ENCODE data around the gene DIAPH3.

DIAPH3 gene

DNA sequence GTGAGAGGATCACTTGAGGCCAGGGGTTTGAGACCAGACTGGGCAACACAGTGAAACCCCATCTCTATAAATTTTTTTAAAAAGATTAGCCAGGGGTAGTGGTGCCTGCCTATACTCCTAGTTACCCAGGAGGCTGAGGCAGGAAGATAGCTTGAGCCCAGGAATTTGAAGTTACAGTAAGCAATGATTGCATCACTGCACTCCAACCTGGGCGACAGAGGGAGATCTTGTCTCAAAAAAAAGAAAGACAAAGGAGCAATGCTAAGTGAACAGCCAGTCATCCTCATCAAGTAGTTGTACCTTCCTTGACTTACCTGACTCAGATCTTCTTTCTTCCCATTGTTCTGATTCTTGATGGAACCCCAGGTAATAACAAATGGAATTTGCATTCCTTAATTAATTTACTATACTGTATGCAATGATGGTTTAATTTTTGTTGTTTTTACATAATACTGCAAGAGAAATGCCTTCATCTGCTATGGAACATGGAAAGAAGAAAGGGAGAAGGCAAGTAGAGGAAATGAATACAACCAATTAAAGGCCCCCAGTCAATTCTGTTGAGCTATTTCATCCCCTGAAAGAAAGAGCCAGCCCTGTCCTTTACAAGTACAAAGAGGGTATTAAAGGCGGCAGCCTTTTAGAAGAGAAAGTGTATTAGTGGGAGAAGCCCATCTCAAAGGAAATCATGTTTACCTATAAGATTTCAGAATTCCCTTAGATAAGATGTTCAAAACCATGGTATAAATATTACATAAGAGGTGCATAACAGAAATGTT, 316.7 kb downstream of the DIAPH3 start:
- DNase-seq: no peak

DNA sequence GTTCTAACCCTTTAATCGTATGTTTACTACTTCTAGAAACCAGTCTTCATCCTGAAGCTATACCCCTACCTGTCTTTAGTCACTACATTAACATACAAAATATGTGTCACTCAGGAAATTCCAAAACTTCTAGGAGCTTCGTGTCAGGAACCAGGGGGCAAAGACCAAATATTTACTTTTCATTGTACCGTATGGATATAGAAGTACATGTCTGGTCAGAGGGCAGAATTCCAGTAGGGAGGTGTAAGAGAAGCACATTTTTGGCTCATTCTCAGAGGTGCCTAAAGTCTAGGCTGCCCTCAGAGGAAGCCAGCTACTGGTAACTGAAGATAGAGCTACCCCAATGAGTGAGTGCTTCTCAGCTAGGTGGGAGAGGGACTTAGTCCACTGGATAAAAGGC, 320.7 kb downstream of the DIAPH3 start:
- DNase-seq: no peak

DNA sequence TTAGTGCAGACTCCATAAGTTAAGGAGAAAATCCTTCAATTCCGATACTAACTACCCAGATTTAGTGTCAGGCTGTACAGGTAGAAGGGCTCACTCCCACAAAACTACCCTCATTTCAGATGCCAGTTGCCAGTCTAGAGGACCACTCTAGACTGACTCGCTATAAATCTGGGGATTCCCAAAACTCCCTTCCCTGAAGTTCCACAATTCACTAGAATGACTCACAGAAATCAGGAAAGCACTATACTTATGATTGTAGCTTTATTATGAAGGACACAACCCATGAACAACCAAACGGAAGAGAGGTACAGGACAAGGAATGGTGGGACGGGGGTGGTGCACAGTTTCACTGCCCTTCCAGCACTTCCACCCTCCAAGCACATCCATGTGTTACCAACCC, 321.2 kb downstream of the DIAPH3 start:
- no peak for DNase-seq

DNA sequence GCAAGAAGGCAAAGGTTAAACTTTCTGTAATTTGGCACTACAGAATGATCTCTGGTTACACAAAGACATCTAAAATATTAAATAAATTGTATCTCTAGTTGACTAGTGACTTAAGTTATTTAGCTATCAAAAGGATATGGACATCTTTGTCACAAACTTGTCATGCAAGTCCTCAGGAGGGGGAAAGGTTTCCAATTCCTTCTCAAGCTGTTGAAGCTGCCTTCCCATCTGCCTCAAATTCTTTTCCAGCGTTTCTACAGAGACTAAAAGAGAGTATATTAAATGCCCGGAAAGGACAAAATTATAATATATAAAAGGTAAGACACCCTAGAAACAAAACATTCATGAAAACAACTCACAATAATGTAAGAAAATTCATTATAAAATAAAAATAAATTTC, 324.5 kb downstream of the DIAPH3 start:
- DNase-seq: no peak

DNA sequence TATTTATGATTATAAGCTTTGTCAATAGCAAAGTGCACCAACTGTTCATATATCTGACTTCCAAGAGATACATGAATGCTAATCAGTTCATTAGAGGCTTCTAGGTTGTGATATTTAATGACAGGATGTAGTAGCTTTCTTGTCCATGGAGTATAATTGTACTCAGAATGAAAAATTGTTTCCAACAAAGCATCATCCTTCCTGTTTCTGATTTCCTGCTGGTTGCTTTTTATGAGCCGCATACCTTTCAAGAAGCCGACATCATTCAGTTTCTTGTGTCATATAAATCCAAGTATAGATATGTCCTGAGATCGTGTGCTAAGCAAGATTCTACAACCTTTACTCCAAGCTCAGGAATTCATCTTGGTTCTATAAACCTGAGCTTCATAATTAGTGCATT, 326.6 kb downstream of the DIAPH3 start:
- no peak for DNase-seq

DNA sequence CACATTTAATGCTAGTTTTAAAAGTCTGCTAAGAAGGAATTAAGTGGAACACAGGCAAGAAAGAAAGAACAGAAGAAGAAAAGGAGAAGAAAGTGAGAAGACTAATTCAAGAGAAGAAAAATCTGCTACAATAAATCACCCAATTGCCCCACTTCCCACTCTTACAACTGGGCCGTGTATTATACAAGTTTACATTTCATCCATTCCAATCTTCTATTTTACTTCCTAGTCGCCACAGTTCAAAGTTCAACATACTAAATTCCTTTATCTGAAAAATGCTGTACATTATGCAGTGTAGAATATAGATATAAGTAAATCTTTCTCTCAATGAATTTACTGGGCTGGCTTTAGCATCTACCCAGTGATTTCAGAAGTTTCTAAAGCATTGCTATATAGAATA, 328.2 kb downstream of the DIAPH3 start:
- DNase-seq: no peak

DNA sequence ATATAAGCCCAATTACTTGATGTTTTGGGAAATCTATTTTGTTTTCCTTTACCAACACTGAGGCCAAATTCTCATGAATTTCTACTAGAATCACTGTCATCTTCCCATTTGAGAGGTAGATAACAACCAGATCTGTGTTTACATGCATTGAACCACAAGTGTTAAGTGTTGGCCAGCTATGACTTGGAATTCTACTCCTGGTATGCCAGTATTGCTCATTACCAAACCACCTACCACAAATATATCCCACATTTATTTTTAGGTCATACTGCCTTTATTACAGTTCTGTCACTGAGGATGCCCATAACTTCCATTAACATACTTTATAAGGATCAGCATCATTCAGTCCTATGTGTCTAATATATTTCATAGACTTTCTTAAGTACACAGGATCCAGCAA, 328.9 kb downstream of the DIAPH3 start:
- DNase-seq: no peak

DNA sequence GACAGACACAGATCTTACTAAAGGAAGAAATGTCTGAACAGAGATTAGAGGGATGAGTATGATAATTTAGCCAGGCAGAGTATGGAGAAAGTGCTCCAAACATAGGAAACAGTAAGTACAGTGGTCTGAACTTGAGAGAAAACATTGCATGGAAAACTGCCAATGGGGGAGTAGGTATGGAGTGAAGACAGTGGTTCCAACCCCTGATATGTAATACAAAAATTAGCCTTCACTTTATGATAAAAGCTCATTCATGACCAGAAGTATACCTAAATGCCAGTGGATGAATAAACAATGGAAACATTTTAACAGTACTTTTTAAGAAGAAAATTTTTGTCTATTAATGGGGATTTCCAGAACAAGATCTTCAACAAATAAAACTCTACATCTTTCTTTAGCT, 334.0 kb downstream of the DIAPH3 start:
- DNase-seq: no peak

DNA sequence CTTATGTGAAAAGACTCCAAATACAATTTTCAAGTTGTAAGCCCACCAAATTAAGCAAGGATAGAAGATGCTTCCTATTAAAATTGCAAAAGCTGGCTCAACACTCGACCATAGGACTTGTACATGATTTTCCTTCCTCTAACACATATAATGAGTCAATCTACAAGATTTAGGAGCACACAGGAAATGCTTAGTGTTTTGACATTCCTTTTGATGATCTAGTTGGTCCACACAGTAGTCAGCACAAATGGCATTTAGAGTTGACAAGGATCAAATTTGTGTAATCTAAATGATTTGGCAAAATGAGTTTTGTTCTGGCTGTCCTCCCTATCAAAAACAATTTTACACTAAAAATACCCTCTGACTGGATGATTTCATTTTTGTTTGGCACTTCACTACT, 340.2 kb downstream of the DIAPH3 start:
- DNase-seq: no peak

DNA sequence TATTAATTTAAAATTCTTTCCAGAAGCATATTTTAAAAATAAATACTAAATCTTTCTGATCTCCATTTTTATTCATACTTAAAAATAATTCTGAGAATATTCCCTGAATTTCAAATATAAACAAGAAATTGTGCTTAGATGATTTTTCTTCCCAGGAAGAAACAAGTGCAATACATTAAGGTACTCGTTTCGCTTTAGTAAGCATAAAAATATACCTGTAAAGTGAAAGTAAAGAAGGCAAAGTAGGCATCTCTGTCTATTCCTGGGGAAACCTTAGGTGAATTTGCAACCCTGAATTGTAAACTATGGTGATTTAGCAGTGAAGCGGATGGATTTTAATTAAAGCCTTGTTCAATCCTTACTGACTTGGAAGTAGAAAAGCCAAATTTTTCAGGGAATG, 354.2 kb downstream of the DIAPH3 start:
- DNase-seq: no peak

DNA sequence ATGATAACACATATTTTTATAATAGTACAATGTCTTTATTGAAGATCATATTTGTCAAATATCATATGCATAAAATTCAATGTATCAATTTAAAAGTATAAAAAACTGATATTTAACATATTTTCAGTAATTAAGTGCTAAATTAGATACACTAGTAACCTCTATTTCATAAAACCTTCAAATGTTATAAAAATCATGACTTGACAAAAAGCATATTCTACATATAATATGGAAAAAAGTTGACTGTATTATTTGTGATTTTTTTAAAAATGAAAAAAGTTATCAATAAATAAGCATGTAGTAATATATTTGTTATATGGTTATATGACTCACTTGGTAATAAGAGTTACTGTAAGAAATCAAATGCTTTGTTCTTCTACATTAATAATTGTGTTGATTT, 356.9 kb downstream of the DIAPH3 start:
- DNase-seq: no peak

DNA sequence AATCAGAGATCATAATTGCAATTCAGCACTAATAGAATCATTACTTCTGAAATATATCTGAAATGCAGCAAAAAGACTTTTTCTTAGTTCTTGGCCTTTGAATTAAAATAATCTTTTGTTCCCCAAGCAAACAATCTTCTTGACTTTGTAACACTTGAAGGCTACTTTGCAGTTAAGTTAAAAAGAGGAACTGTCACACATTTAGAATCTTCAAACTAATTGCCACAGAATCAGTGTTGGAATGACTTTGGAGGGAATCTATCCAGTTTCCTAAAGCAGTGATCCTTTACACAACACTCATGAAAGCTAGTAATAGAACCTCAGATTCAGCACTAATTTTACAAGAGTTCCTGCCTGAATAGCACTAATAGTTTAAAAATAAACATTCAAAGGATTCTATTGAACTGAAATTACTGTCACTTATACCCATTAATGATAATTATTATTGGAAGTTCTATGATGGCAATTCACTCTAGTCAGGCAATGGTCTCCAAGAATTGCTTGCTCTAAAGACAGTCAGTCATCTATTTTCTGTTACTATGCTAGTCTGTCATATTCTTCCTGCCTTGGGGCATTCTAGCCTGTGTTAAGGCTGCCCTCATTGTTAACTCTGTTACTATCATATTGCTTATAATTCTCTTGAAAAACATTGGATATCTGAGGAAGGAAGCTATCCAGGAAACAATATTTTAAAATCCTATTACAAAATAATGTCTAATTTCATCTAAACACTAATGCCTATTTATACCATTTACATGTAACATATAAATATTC, 362.4 kb downstream of the DIAPH3 start:
- DNase-seq: no peak

DNA sequence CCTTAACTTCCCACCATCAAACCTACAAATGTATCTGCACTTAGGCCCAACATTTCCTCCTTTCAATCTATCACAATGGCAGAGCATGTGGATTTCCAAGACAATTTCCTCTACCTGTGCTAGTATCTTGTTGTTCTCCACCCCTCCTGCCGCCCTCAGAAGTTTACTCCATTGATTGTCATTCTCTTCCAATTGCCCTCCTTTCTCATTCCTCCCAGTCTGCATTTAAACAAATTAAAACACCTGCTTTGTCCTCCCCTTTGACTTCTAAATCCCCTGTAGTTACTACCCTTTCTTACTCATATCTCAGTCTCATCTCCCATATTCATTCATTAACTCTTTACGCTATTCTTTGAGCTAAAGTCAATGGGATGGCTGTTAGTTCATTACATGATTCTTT, 370.6 kb downstream of the DIAPH3 start:
- DNase-seq: no peak

DNA sequence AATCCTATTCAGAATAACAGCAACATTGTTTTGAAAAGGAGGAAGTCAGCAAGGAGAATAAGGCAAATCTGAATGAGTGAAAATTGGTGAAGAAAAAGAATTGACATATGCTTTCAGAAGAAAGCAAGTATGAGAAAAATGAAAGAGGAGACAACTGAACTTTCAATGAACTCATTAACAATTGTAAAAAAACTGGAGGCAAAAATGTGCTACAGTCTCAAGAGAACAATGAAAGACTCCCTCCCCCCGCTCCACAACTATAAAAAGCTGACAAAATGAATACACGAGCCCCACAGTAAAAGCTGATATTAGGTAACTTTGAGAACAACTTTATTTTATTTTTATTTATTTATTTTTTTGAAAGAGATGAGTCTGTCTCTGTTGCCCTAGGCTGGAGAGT, 373.1 kb downstream of the DIAPH3 start:
- no peak for DNase-seq

DNA sequence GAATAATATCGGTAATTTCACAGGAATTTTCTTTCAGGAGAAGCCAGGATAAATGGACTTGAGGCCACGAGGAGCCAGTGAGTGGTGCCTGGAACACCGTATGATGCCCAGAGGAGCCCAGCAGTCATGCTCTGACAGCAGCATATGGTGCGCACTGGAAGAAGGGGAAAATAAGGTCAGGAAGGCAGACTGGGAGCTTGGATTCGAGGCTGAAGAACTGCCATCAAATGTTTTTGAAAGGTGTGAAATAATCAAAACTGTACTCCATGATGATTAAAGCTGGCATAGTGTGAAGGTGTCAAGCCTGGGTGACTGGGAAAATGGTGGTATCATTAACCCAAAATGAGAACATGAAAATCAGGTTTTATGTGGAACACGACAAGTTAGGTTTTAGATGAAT, 374.2 kb downstream of the DIAPH3 start:
- DNase-seq: no peak

DNA sequence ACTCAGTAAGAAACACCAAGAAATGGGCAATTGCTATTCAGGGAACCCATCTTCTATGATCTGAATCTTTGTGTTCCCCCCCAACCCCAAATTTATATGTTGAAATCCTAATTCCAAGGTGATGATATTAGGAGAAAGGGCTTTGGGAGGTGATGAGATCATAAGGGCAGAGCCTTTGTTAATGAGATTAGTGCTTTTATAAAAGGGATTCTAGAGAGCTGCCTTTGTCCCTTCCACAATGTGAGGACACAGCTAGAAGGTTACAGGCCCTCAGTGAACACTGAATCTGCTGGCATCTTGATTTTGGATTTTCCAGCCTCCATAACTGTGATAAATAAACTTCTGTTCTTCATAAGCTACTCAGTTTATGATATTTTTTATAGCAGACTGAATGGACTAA, 376.0 kb downstream of the DIAPH3 start:
- no peak for DNase-seq

DNA sequence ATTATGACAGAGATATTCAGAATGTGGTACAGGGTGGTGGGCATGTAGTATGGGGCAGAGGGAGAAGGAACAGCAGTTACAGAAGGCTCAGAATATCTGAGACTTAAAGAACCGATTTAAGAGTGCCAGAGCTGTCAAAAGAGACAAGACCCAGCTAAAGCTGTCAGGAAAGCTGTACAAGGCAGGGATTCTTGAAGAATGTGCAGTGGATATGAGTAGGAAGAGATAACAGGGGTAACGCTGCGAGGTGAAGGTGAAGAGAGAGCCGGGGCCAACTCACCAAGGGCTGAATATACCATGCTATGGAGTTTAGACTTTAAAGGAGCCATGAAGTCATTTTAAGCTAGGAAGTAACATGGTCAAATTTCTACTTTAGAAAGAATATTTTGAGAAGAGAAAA, 381.0 kb downstream of the DIAPH3 start:
- no peak for DNase-seq

DNA sequence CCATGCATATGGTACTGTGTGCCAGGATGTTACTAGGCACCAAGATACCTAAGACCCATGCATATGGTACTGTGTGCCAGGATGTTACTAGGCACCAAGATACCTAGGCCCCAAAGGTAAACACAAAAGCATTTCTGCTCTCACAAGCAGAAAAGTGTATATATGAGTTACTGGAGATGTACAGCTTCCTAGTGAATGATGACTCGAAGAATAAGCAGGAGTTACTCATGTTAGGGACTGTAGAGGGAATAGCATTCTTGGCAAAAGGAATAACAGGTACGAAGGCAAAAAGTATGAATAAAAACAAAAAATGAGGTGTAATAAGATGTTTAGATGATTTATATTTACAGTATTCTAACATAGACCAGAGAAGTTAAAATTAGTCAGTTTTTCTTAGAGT, 383.7 kb downstream of the DIAPH3 start:
- no peak for DNase-seq

DNA sequence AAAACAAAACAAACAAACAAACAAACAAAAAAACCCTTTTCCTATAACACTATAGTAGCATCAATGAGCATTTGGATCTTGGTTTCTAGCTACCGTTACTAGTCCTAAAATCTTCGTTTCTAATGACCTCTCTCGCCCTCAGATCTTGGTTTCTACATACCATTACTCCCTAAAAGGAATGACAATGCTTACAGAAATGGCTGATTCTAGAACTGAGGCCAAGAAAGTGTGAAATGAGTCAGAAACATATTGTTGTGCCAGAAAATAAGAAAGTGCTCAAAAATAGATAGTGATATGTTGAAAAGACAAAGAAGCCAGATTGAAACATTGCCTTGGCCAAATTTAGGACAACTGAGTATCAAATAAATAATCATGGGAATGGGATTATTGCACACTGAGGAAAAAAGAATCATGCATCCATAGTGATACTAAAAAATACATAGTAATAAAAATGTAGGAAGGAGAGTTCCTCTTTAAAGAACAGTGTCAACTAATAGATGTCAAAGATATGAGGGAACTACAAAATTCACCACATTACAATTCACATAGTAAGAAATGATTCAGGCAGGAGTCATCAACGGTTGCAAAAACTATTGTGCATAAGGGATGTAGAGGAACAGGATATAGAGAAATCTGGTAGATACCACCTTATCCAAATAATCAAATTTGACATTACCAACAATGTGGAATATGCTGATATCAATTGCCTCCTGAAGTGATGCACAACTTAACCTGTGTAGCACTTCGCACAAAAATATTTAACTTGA, 386.6 kb downstream of the DIAPH3 start:
- DNase-seq: no peak

DNA sequence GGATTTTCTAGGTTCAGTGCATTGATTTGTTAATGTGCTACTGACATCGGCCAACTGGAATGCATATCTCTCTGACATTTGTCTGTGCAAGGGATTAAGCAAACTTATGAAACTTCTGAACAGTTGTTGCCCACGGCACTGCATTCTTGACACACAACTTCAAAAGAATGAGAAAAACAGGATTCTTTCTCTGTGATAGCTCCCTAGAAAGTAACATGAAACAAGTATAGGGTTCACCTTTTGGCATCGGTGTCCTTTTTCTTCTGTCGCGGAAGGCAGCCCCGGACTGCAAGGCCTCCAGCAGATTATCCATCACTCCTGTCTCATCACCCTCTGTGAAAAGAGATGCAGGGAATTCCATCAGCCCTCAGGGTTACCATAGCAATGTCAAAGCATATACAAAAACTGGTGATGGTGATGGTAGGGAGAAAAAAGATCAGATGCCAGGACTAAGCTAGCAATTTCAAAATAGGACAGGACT, 389.2 kb downstream of the DIAPH3 start:
- DNase-seq: no peak

DNA sequence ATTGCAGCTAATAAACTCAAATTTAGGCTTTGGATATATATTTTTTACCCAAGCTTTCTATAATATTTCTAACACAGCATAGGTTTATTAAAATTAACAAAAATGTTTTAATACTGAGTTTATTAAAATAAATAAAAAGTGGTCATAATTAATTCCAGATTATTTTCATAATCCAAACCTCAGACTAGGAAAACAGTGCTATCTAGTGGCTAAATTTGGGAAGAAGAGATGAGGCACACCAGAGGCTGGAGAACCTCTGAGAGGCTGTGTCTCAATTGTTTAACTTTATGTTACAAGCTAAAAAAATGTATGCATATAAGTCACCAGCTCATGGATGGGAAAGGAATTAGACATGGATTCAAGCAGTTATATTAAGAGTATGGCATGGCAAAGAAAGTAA, 392.5 kb downstream of the DIAPH3 start:
- DNase-seq: peak in 1 of 2 experiments; percentile 24

DNA sequence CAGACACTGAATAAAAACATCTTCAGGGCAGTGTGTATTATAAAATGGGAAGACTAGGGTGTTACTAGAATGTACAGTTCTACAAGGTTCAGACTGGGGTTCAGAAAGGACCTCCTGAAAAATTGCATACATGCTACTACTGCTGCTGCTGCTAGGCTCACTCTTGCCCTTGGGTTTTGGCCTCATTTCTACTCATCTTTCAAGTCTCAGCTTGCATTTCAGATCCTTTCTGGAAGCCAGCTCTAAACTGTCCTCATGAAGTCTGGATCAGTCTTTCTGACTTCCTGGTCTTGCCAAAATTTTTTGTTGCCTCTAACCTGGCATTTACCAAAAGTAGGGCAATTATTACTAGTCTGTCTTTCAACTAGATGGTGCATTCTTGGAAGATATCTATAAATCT, 393.3 kb downstream of the DIAPH3 start:
- DNase-seq: no peak

DNA sequence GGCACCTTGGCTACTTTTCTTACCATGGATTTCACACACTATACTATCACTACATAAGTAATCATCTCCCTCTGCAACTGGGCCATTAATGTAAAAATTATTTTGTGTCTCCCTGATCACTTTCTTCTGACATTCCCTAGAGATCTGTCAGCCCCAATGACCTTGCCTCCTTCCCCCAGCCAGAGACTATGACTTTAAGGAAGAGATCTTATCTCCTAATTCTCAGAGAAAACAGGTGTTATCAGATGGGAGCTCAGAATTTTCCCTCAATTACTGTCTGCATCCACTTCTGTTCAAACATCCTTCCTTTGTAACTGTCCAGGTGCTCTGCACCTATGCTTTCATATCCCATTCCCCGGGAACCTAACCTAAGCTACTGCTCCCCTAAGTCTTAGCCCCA, 397.5 kb downstream of the DIAPH3 start:
- no peak for DNase-seq

Data from NCI-H526 (cell line).